GM12891 (cell line): ENCODE measurements around the gene NCKAP5.

Source experiments
- POLR2A ChIP-seq: IDR thresholded peaks from 2 replicates; pipeline ENCODE4 v1.6.1; 2011; ENCODE audit warnings: low read depth, low read length, control low read depth
- POLR2AphosphoS5 ChIP-seq: IDR thresholded peaks from 2 replicates; pipeline ENCODE4 v1.6.1; 2011; ENCODE audit warnings: low read depth, low read length, control low read depth
- SPI1 ChIP-seq: IDR thresholded peaks from 2 replicates; pipeline ENCODE4 v1.6.1; 2011; ENCODE audit warnings: low read depth, low read length, control low read depth
- TAF1 ChIP-seq: IDR thresholded peaks from 2 replicates; pipeline ENCODE4 v1.6.1; 2011; ENCODE audit warnings: low read depth, low read length, control low read depth

DNA sequence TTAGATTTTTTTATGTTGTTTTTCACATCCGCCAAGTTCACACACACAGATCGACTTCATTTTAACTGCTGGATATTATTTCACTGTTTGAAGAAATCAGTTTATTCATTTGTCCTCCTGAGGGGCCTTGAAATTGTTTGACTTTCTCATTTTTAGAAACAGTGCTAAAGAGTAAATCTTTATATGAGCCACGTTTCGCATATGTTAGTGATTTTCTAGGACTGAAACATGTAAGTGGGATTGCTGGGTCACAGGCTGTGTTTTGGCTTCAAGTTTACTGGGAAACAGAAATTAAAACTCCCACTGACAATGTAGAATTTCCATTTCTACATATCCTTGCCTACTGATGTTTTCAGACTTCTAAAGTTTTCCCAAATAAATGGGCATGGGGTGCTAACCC is 363.8 kb downstream of the NCKAP5 start:
- TF ChIP-seq POLR2AphosphoS5 (no peak), POLR2A (no peak), SPI1 (no peak), TAF1 (no peak)
